ENCODE results near the gene KANK4. TPM values are rescaled to one million over a fixed set of nuclear protein-coding genes. Genes with fewer than 3 reads are reported as not detected.

KANK4 gene
- total RNA-seq, 1 donor from 2014 or later, result not detected

DNA sequence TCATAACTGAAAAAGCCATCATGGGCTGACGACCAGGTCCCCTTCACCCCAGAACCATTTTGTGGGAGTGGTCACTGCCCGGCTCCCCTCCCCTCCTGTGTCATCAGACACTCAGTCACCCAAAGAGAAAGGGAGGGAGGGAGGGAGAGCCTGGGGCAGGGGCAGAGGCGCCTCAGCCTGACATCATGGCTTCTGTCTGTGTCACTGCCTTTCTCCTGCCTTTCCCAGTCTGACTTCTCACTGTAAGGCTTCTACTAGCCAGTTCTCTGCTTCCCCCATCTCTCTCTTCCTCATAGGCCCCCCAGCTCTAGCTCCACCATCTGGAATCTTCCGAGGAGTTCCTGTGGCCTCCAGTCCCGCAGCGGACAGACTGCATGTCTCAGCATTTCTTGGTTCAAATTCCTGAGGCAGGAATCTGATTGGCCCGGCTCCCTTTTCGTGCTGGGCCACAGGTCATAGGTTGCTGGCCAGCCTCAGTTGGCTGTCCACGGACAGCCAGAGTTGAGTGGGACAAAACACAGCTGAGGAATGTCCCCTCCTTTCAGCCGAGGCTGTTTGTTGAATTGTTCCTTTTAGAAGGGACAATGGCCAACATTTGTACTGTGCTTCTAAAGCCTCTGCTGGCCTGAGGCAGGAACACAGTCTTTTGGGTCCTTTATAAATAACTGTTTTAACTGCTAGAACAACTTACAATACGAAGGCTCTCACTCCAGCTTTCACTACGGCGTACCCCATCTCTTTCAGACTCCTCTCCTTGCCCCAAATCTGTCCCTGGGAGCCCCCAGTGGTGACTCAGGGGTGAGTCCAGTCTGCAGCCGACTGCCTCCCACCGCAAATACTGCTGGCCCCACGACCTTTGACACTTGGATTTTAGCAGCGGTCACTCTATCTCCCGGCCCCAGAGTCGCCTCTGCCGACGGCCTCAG, 18.7 kb upstream of the KANK4 start:
- intact Hi-C loops (cut with micrococcal nuclease), result no loop called here

DNA sequence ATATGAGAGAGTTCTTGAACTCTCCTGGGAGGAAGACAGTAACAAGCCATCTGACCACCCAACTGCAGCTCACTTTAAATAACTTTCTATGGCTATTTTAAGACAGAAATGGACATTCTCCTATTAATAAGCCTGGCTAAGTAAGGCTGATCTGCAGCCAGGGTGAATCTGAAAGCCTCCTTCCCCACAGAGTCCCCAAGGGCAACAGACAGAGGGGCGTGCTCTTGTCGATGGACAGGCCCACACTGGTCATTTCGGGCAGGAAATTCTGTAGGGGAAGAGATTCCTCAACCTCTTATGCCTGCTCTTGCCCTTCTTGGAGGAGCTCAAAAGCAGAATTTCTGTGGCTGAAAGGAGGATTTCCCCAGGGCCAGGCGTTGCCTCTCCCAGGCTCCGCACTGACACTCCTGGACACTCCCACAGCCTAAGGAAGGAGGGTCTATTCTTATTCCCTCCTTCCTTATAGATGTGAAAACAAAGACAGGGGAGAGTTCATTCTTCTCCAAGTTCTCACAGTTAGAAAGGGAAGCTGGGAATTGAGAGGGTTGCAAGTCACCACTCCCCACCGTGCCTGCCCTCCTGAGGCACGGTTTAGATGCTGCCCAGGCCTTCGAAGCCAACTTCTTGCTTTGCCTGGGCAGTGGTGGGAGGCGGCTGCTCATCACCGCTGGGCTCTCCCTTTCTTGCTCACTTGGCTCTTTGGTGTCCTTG, 17.9 kb upstream of the KANK4 start:
- intact Hi-C loops (cut with micrococcal nuclease), result no loop called here

DNA sequence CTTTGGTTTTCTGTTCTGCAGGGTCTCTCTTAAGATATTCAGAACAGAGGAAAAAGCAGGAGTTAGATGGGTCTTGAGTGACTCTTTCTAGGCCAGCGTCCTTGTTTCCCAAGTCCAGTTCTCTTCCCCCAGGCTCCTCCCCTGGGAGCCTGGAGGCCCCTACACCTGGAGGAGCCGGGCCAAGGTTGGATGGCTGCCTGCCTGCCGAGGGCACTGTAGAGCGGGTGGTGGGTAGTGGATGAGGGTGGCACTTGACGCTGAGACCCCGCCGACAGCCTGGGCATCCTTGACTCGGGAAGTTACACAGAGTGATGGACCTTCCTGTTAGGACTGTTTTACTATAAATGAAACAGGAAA, 17.4 kb upstream of the KANK4 start:
- intact Hi-C loops (cut with micrococcal nuclease), result no loop called here

DNA sequence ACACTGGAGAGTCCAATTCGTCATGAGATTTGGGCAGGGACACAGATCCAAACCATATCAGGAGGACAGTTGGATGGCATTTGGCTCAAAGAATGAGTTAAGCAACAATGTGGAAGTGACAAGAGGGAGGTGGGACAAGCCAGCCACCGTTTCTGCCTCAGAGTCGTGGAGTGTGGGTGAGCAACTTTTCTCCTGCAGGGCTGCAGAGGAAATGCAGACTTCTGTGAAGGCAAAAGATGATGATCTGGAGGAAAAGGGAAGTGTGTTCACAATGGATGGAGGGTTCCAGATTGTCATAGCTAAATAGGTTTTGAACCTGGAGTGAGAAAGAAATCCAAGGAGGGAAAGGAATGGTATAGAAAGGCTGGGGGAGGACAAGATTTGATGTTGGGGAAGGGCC, 16.4 kb upstream of the KANK4 start:
- intact Hi-C loops (cut with micrococcal nuclease), result no loop called here

DNA sequence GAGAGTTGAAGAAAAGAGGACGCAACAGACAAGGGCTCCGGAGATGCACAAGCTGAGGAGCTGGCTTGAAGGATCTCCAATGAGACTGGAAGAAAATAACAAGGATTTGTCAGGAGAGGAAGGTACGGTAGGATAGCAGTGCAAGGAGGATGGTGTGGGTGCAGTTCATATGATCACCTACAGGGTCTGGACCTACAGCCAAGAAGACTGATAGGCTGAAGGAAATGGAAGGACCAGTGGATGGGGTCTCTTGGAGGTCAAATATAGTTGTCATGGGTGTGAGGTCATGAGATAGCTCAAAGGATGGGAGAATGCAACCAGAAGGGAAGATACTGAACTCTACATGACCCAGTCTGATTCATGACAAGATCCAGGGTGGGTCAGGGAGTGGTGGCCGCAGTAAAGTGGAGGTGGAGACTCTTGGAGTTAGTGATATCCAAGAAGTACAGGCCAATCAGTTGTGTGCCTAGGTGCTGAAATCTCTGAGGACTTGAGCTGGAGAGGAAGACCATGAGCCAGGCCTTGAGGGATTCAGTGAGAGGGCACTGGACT, 15.3 kb upstream of the KANK4 start:
- intact Hi-C loops (cut with micrococcal nuclease), result no loop called here

DNA sequence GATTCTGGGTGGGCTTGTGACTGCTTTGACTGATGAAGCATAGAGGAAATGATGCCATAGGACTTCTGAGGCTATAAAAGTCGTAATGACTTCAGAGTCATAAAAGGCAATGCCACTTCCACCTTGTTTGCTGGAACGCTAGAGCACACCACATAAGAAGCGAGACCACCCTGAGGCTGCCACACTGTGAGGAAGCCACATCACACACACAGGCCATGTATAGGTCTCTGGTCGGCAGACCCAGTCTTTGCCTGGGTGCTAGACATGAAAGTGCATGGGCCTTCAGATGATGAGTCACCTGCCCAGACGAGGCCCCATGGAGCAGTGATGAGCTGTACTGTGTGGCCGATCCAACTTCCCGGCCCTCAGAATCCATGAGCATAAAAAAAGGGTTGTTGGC, 14.2 kb upstream of the KANK4 start:
- intact Hi-C loops (cut with micrococcal nuclease), result no loop called here

DNA sequence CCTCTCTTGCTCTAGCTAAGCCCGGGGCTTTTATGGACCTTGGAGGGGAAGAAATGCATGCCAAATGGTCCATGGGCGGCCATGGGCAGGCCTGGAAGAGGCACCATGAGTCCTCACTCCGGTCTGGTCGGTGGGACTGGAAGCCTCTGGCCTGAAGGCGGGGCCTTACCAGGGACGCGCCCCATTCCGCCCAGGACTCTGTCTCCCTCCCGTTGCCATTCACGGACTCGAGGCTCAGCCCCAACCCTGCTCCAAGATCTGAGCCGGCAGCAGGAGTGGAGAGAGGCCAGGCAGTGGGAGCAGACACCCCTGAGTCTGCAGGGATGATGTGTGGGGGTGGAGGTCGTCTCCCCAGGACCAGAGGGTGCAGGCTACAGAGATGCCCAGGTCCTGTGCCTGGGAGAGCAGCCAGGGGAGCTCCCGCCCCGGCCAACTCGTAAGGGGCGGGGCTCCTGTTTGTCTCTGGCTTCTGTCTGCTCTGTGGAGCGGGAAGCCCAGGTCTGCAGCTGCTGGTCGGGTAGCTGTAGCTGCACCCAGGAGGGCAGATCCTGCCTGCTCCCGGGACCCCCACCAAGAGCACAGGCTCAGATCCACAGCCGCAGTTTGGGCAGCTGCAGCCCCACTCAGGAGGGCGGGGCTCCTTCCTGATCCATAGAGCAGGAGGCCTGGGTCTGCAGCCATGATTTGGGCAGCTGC, 8.3 kb upstream of the KANK4 start:
- intact Hi-C loops (cut with micrococcal nuclease), result no loop called here

DNA sequence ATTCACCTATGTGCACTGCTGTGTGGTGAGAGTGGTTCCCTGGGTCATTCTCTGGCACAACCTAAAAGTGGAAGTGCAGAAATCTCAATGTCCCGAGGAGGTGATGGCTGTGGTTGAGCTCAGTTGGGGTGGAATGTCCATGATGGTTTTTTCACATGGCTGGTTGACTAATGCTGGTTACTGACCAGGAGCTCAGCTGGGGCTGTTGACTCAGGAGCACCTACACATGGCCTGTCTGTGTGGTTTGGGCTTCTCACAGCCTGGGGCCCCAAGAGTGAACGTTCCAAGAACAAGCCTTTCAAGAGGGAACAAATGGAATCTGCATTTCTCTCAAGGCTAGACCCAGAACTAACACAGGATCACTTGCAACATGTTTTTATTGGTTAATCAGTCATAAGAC, 6.4 kb upstream of the KANK4 start:
- intact Hi-C loops (cut with micrococcal nuclease), result no loop called here

DNA sequence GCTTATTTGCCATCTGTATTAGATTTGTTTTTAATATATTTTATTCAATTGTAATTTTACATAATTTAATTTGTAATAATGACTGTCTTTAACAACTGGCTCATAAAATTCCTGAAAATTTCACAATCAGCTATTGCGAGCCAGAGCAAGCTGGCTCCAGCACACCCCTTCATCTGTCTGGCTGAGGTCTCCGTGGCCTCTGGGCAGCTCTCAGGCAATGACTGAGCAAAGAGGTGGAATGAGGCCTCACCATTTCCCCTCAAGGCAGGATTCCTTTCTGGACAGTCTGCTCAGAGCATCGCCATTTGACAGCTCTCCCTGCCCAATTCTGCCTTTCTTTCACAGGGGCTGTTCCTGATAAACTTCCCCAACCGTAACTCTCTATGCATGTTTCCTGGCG, 5.8 kb upstream of the KANK4 start:
- intact Hi-C loops (cut with micrococcal nuclease), result no loop called here

DNA sequence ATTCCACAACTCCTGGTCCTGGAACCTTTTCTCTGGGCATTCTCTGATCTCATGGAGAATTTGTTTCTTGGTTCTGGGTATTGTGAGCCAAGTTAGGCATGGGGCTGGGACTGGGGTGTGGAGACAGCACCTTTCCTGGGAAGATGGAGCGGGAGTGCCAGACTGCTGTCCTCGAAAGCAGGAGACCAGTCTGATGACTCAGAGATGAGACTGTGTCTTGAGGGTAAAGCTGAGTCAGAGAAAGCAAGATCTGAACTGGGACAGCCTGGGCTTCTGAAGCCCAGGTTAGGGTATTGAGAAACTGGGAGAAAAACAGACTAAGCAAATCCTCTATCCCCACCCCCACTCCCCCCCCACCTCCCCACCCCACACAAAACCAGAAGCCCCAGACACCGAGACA, 2.2 kb upstream of the KANK4 start:
- intact Hi-C loops (cut with micrococcal nuclease), result no loop called here

DNA sequence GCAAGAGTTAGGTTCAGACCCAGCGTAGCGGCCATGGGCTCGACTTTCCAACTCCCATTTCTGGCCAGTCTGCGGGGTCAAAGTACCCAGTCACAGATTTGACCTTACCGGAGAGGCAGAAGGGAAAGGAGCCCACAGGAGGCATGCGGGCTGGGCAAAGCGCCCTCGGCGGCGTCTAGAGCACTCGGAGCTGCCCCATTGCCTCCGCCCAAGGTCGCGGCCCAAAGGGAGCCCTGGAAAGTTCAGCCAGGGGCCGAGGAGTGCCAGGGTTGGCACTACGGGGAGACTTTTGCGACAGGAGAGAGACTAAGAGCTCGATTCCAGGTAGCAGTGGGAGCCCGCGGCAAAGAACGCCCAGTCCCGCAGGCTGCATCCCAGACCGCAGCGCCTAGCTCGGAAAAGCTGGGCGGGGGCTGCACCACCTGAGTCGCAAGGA, 896 bp downstream of the KANK4 start:
- intact Hi-C loops (cut with micrococcal nuclease), result no loop called here

DNA sequence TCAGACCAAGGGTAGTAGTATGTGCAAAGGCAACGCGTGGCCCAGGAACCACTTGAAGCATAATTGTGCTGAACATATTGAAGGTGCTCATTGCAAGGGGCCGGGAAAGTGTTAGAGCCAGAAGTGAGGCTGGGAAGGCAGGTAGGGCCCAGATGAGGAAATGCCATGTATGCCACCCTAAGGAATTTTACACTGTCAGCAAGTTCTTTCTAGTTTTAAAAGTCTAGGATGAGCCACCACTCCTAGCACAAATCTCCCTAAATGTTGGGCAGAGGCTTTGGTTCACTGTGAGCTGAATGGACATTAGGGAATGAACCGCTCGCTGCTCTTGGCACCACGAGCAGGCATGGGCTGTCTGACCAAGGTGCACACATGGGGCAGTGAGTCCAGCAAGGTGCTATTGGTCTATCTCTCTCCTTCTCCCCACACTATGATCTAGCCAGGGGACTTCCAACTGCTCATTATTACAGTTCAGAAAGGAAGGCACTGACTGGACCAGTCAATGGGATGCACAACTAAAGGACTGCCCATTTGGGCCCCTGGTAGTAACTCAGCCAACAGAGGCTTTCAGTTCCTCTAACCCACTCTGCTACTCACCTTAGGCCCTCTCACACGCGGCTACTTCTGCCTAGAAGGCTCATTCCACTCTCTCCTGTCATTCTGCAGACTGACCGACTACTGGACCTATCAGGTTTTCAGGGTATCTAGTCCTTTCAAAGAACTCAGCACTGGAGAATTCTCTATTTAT, 2.0 kb downstream of the KANK4 start:
- intact Hi-C loops (cut with micrococcal nuclease), result no loop called here

DNA sequence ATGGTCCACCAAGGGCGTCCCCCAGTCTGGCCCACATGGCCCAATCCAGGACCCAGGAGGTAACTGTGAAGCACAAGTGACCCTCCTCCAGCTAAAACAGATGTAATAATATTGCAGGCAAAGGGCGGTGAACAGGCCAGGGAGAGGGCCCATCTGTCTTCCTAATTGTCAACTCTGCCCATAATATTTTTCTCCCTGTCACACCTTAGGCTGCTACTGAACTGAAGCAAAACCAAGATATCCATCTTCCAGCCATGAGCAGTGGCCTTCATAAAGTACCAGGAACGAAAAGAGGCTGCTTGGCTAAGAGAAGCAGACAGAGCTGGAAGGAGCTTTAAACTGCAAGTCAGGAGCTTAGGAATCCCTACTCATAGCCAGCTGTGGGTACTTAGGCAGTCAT, 3.1 kb downstream of the KANK4 start:
- intact Hi-C loops (cut with micrococcal nuclease), result no loop called here

DNA sequence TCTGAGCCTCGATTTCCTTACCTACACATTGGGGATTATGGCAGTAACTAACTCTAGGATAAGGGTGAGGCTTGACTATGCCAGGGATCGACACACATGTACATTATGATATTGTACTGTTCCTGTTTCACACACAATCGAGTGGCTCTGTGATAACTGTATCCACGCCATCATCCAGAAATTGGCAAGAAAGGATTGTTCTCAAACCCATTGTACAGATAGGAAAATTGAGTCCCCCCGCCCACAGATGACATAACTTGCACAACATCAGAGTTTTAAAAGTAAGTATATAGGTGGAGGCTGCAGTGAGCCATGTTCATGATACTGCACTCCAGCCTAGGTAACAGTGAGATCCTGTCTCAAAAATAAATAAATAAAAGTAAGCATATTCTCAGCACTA, 3.8 kb downstream of the KANK4 start:
- intact Hi-C loops (cut with micrococcal nuclease), result no loop called here

DNA sequence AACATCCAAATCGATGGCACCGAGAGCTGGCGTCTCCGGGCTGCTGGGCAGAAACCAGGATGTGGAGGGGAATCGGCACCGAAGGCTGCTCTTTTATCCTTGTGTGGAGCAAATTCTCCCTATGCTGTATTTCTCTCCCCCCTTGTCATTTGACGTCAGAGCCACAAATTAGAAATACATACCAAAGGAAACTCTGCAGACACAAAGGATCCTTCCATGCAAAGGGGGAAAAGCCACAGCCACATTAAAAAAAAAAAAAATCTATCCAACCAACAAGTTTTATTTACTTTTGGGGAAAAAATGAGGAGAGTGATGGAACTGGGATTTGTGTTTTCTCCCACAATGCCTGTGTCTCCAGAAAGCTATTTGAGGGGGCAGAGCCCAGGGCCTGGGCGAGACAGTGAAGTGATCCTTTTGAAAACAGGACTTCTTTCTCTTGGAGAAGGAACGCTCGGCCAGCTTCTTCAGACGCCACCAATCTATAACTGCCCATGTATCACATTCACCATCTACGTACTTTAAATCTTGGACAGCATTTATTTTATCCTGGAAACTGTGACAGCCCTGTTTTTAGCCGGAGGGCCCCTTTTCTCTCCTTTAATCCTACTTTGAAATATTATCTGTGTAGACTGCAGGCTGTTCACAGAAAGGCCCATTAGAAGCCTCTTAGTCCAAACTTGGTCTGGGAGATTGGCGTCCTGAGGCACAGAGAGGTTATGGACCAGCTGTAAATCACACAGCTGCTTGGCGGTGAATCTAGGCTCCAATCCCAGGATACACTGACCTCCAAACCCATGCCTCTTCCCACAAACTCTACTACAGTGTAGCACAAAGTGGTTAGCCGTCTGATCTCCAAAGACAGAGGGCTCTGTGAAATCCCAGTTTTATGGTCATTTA, 4.5 kb downstream of the KANK4 start:
- intact Hi-C loops (cut with micrococcal nuclease), result no loop called here

DNA sequence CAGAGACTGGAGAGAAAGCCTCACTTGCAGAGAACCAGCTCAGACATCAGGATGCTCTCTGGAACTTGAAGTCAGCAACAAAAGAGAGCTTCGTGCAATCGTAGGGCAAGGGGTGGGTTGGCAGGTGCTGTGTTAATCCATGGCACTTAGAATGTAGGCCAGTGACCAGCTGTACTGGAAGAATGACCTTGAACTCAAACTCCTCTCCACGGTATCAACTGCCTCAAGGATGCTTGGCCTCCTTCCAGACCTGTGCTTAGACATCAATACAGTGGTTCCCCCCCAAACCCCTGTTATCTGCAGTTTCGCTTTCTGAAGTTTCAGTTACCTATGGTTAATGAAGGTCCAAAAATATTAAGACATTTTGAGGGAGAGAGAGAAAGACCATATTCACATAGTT, 6.5 kb downstream of the KANK4 start:
- intact Hi-C loops (cut with micrococcal nuclease), result no loop called here

DNA sequence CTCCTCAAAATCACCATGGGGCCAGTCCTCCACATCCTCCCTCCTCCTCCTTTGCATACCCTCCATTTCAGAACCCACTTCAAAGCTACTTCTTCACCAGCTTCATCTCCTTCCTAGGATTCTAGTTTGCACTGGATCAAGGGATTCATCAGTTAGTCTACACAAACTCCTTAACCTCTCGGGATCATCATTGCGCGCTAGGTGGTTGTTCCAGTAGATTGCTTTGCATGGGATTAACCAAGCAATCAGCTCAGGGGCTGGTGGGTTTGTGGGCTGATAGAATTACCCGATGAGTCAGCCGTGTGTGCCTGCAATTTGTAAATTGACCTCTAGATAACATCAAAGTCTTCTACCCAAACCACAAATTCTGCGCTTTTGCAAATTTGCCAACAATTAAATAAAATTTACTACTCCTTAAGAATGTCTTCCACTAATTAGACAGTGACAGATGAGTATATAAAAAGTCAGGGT, 7.7 kb downstream of the KANK4 start:
- intact Hi-C loops (cut with micrococcal nuclease), result no loop called here

DNA sequence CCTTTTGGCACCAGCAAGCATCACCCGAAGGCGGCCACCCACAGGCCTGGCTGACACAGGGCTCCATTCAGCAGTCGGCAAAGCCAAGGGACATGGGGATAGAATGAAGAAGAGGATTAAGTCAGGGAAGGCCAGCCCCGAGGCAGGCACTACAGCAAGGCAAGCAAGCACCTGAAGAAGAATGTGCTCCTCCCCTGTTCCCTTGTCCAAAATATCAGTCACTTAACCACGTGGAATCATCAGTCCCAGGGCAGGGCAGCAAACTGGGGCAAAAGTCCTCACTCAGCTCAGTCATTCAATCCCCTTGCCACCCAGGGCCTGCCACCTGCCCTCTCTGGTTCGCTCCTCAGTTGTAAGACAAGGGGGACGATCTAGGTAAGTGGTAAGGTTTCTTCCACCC, 9.3 kb downstream of the KANK4 start:
- intact Hi-C loops (cut with micrococcal nuclease), result no loop called here

DNA sequence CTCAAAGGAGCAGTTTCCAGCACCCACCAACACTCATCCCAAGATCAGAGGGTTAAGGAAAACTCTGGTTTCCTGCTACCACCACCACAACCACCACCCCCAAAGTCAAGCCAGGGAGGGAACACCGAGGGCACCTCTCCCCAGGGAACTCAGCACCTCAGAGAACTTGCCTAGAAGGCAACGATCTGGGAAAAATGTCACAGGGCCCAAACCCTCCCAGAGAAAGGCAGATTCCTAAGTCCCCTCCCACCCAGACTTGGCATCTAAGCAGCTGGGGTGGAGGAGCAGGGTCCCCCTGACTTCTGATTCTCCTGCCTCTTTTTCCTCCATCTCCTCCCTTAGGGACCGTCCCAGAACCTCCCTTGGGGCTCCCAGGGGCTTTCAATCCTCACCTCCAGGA, 10.6 kb downstream of the KANK4 start:
- intact Hi-C loops (cut with micrococcal nuclease), result no loop called here

DNA sequence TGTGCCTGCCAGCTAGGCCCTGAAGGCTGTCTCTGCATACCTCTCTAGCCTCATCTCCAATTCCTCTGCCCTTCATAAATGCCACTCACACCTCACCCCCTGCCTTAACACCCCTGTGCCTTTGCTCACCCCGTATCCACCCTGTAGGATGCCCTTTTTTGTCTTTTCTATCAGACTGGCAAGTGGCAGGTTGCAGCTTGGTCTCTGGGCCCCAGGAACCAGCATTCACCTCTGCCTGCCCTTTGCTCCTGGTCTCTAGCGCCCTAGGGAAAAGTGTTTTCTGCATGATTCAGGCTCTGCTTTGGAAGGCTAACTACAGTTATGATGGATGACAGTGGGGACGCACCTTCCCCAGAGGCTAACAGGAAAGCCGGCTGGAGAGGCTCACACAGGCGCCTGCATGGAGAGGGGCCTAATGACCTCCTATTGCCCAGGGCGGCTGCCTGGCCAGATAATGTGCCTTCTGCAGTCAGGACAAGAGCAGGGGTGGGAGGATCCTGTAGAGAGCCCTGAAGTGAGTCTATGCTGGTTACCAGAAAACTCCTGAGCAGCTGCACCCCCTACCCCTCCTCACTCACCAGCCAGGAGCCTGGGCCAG, 11.2 kb downstream of the KANK4 start:
- intact Hi-C loops (cut with micrococcal nuclease), result no loop called here

Data from T-helper 1 cell treated with Interleukin-12 subunit alpha and Interleukin-12 subunit beta and Interleukin-4 antibody, amounts not matched to agents 30 ng/mL and 1 ng/mL, for 36 hours (primary cell).